ENCODE data around the gene CERS6.

DNA sequence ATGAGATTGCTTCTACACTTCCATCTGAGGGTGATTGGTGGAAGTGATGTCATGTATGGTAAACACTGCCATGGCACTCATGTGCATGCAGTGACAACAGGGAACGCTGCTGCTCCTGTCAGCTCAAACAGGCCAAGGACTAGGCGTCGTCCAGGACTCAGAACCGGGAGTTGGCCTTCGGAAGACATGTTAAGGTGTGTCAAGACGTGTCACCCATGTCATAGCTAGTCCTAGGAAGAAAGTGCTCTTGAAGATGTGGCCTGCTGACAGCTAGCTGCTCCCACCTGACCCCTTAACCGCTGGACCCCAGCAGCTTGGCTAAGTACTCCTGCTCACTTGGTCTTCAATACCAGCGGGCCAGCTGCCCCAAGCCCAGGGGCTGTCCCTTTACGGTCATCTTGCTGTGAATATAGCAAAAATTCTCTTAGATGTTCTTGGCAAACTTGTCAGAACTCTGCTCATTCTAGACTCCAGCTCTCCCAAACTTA lies 340.1 kb downstream of the CERS6 start:
- TF ChIP-seq EZH2 (IDR thresholded peaks at IDR 0.05; ENCODE audit: insufficient read depth, poor library complexity, severe bottlenecking) (no peak), EZH2phosphoT487 (IDR thresholded peaks at IDR 0.05; ENCODE audit: insufficient read depth, low read depth) (no peak)
